ENCODE results near the gene CCDC74B.
"Not testable (repeated sequence)": the region's sequence is repeated elsewhere in the genome, so short reads cannot be mapped to it uniquely, and the experiment has no call there.

Gene CCDC74B

DNA sequence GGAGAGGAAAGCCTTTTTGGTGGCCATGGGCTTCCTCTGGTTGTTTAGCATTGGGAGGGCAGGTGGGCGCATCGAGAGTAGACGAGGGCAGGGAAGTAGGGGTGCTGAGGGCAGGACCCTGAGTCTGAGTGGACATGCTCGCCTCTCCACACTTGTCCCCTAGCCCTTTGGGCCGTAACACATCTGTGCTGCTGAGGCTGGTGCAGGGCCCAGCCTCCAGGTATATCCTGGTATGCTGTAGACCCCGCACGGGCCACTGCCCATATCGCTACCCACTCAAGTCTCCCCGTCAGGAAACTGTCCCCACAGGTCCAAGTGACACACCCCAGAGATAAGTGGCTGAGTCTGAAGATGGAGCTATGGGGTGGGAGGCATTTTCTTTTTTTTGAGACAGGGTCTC, 13.7 kb upstream of the CCDC74B start:
- no peak overlapping the region for H3K27ac Mint-ChIP-seq
- no peaks in the 10 kb centered on the region for H3K27me3 Mint-ChIP-seq (ENCODE audit: low read depth)
- H3K4me3 Mint-ChIP-seq: no peak overlapping the region
- H3K9me3 Mint-ChIP-seq: no peaks in the 10 kb centered on the region
- no peaks in the 10 kb centered on the region for H3K4me1 Mint-ChIP-seq (ENCODE audit: low read depth)
- H3K36me3 Mint-ChIP-seq (ENCODE audit: low read depth): peaks cover 6% of the 10 kb centered on the region
- no peak for DNase-seq (ENCODE audit: low spot score)

DNA sequence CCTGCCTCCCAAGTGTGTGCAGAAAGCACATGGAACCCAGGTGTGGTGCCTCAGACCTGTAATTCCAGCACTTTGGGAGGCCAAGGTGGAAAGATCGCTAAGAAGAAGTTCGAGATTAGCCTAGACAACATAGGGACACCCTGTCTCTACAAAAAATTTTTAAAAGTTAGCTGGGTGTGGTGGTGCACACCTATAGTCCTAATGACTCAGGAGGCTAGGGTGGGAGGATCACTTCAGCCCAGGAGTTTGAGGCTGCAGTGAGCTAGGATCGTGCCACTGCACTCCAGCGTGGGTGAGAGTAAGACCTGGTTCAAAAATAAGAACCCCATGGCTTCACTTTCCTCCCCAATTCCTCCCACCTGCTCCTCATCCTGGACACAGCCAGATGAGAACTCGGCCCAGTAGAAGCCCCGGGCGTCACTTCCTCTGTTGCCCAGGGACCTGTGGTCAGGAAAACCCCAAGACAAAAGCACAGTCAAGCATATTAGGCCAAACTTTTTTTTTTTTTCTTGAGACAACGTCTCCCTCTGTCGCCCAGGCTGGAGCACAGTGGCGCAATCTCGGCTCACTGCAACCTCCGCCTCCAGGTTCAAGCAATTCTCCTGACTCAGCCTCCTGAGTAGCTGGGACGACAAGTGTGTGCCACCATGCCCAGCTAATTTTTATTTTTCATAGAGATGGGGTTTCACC, 13.1 kb upstream of the CCDC74B start:
- DNase-seq (ENCODE audit: low spot score); H3K4me3 Mint-ChIP-seq; H3K27me3 Mint-ChIP-seq (ENCODE audit: low read depth); H3K4me1 Mint-ChIP-seq (ENCODE audit: low read depth); H3K36me3 Mint-ChIP-seq (ENCODE audit: low read depth); H3K9me3 Mint-ChIP-seq: not testable (repeated sequence)
- H3K27ac Mint-ChIP-seq: peak overlapping the region; percentile 31

DNA sequence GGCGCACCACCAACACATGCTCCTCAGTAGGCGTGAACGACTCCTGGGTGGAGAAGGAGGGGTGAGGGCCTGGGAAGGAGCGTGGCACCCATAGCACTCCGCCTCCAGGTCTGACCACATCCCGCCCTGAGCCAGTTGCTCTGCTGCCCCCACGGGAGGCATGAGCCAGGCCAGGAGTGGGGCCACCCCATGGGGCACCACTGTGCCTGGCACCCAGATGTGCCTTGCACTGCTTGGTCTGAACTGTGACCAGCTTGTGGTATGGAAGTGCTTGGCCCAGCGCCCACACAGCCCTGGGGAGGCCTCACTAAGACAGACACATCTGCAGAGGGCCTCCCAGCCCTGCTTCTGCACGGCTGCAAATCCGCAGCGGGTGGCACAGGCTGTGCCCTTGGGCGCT, 12.4 kb upstream of the CCDC74B start:
- not testable (repeated sequence) for H3K4me1 Mint-ChIP-seq (ENCODE audit: low read depth); H3K4me3 Mint-ChIP-seq; H3K27me3 Mint-ChIP-seq (ENCODE audit: low read depth); H3K27ac Mint-ChIP-seq; H3K36me3 Mint-ChIP-seq (ENCODE audit: low read depth); H3K9me3 Mint-ChIP-seq; DNase-seq (ENCODE audit: low spot score)

DNA sequence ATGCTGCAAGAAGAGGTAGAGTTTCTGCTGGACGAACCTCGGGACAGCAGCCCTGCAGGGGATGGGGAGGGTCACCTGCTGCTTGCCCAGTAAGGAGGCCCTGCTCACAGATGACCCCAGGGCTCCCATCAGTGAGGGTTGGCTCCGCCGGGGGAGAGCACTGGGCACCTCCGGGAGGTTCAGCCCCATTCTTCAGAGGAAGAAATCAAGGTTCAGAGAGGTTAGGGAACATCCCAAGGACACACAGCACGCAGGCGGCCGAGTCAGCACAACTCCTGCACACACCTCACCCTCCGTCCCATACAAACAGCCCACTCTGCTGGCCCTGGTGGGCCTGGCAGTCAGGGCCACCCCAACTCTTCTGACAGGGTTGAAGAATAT, 11.7 kb upstream of the CCDC74B start:
- no peak for DNase-seq (ENCODE audit: low spot score)
- Mint-ChIP-seq H3K4me3 (no peak overlapping the region), H3K27ac (no peak overlapping the region), H3K9me3 (no peaks in the 10 kb centered on the region), H3K27me3 (ENCODE audit: low read depth) (no peaks in the 10 kb centered on the region), H3K4me1 (ENCODE audit: low read depth) (no peaks in the 10 kb centered on the region), H3K36me3 (ENCODE audit: low read depth) (peaks cover 6% of the 10 kb centered on the region)

DNA sequence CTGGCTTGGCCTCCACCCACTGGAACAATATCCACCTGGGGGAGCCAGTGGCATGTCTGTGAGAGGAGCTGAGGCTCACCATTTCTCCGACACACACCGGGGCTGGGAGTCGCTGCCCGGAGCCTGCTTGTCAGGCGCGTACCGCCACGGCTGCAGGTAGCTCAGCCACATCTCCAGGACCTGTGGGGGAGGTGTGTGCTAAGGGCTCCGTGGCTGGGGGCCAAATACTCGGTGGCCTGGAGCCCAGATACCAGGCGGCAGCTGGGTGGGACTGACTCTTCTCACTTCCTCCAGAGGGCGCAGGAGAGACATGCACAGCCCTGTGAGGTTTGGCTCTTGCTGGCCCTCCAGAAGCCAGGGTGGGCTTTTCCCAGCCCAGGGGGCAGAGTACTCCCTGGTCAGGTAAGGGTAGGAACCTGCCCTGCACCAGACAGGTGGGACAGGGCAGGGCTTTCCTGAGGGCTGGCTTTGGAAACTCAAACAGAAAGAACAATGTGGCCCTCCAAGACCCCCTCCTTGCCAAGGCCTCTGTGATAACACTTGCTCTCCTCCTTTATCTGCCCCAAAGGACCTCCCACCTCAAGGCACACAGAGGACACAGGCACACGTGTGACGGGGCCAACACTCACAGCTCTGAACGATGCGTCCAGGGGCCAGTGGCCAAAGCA, 11.2 kb upstream of the CCDC74B start:
- H3K9me3 Mint-ChIP-seq; DNase-seq (ENCODE audit: low spot score); H3K36me3 Mint-ChIP-seq (ENCODE audit: low read depth); H3K27ac Mint-ChIP-seq; H3K27me3 Mint-ChIP-seq (ENCODE audit: low read depth); H3K4me3 Mint-ChIP-seq; H3K4me1 Mint-ChIP-seq (ENCODE audit: low read depth): not testable (repeated sequence)

DNA sequence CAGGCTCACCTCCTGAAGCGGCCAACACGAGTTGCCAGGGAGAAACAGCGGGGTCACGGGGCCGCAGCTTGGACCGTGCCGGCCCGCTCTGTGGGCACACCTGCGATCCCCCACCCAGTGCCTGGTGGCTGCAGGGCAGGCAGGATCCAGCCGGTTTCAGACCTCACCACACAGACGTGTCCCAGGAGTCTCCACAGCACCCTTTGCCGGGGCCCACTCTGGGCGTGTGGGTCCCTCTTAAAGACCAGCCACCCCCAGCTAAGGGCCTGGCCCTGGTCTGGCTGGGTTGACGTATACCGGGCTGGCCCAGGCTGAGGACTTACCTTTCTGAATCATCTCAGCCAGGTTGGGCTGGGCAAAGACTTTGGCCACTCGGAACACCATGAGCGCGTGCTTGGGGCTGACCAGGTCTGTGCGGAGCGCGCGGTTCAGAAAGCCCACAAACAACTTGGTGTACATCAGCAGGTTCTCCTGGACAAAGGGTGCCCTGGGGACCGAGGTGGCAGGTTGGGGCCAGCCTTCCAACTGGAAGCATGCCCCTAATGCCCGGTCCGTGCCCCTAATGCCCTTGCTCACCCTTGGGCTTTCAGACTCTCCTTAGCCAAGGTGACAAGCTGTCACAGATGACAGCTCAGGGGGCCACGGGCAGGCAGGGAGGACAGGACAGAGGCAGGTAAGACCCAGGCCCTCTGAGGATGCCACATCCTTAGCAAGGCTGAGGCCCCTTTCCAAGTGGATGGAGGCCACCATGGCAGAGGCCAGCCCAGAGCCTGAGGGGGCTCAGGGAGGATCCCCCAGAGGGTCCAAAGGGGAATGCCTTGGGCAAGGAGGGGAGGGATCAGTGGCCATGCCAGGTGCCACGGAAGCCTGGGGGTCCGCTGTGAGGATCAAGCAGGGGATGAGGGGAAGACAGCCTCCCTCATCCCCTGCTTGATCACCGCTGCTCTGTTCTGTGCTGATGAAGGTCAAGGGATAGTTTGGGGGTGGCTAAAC, 10.2 kb upstream of the CCDC74B start:
- H3K36me3 Mint-ChIP-seq (ENCODE audit: low read depth): peaks cover 2% of the 10 kb centered on the region
- no peak for DNase-seq (ENCODE audit: low spot score)
- H3K27me3 Mint-ChIP-seq (ENCODE audit: low read depth): no peaks in the 10 kb centered on the region
- no peak overlapping the region for H3K27ac Mint-ChIP-seq
- no peaks in the 10 kb centered on the region for H3K9me3 Mint-ChIP-seq
- H3K4me3 Mint-ChIP-seq: no peak overlapping the region
- no peaks in the 10 kb centered on the region for H3K4me1 Mint-ChIP-seq (ENCODE audit: low read depth)

DNA sequence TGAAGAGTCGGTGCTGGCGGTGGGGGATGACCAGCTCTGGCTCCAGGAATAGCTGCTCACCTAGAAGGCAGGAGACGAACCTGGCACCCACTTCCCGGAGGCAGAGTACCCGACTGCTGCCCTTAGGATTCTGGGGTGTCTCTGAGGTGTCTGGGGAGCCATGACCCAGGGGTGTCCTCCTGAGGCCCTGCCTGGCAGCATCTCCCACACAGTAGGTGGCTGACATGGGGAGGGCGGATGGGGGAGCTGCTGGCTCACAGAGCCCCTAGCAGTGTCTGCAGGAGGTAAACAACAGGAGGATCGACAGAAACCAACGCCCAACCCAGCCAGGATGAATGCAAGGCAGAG, 9.5 kb upstream of the CCDC74B start:
- not testable (repeated sequence) for H3K27ac Mint-ChIP-seq; H3K36me3 Mint-ChIP-seq (ENCODE audit: low read depth)

DNA sequence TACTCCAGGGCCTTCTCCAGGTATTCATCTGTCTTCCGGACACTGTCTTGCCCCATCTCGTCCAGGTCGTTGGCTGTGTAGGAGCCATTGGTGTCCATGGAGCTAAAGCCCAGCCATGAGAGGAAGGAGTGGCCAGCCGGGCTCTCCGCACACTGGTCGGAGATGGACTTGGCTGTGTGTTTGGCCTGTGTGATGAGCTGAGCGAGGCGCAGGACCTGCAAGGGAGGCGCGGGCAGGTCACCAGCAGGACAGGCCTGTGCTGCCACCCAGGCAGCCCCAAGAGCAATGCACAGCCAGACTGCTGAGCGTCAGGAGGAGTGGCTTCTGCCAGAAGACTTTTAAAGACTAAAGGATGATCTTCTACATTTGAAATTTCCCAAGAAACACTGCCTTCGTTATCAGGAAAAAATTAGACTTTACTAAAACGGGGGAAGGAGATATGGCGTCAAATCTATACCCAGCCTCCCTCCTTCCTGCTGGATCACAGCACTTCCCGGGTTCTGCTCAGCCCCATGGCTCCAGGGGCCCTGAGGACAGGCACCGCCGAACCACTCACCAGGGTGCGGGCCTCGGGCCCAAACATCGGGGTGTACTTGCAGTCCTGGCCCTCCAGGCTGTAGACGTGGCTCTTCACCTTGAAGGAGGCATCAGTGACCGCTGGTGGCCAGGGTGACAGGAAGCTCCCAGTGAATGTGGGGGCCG, 9.0 kb upstream of the CCDC74B start:
- not testable (repeated sequence) for H3K27ac Mint-ChIP-seq; H3K27me3 Mint-ChIP-seq (ENCODE audit: low read depth); DNase-seq (ENCODE audit: low spot score); H3K4me3 Mint-ChIP-seq; H3K4me1 Mint-ChIP-seq (ENCODE audit: low read depth); H3K9me3 Mint-ChIP-seq; H3K36me3 Mint-ChIP-seq (ENCODE audit: low read depth)

More for the DNA sequence above, 9.5 kb upstream of the CCDC74B start:
- H3K4me1 Mint-ChIP-seq (ENCODE audit: low read depth); H3K9me3 Mint-ChIP-seq; DNase-seq (ENCODE audit: low spot score); H3K4me3 Mint-ChIP-seq; H3K27me3 Mint-ChIP-seq (ENCODE audit: low read depth): not testable (repeated sequence)

DNA sequence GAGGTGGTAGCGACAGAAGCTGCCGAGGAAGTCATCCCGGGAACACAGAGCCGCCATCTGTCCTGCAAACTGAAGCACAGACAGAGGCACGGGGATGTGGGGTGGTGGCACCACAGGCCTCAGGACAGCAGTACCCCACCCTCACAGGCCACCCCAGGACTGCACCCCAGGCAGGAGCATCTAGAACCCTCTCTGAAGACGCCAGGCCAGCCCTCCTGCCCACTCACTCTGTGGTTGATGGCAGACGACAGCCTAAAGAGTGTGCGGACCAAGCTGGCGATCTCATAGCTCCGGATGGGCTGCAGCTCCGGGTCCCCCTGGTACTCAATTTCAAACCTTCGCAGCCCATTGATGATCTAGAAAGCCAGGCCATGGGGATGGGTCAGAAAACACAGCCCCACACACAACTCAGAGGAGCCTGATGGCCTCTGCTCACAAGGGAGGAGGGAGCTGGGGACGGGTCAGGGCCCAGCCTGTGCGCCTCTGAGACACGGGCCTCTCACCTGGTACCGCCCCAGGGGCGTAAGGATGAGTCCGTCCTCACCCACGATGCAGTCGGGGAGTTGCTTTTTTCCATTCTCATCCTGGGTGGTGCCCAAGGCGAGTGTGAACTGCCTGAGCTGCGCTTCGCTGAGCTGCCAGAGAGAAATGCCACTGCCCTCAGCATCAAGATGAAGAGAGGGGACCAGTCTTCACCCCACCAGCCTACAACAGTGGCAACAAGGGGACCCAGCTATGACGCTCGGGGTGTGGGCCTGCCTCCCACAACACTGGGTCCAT, 8.1 kb upstream of the CCDC74B start:
- Mint-ChIP-seq H3K9me3 (no peaks in the 10 kb centered on the region), H3K27ac (no peak overlapping the region), H3K27me3 (ENCODE audit: low read depth) (no peaks in the 10 kb centered on the region), H3K4me1 (ENCODE audit: low read depth) (peaks cover 2% of the 10 kb centered on the region), H3K4me3 (no peak overlapping the region), H3K36me3 (ENCODE audit: low read depth) (peaks cover 1% of the 10 kb centered on the region)
- DNase-seq (ENCODE audit: low spot score): no peak

DNA sequence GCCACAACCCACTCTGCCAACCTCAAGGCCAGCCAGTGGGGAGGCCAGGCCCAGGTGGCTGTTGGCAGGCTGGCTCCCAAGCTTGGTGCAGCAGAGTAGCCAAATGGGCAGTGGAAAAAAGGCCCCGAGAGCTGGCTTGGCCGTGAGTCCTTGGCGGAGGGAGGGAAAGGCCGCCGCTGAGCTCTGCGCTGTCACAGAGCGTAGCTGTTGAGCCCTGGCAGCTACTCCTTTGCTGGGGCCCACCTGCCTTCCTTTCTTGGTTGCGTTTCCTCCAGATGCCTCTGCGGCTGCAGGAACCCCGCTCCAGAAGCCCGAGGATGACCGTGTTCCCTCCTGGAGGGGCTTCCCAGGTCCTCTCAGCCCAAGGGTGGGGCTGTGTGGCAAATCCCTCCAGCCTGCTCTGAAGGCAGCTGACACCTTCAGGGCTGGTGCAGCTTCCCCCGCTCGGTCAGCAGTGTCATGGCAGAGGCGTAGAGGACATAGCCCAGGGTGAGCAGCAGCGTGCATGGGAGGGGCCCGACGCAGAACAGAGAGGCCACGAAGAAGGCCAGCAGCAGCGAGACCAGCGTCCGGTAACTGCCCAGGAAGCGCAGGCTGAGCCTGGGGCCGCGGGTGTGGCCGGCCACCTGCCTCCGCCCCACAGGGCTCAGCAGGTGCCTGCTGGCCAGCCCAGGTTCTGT, 7.4 kb upstream of the CCDC74B start:
- H3K4me1 Mint-ChIP-seq (ENCODE audit: low read depth); H3K9me3 Mint-ChIP-seq; DNase-seq (ENCODE audit: low spot score); H3K27ac Mint-ChIP-seq; H3K36me3 Mint-ChIP-seq (ENCODE audit: low read depth); H3K4me3 Mint-ChIP-seq; H3K27me3 Mint-ChIP-seq (ENCODE audit: low read depth): not testable (repeated sequence)

DNA sequence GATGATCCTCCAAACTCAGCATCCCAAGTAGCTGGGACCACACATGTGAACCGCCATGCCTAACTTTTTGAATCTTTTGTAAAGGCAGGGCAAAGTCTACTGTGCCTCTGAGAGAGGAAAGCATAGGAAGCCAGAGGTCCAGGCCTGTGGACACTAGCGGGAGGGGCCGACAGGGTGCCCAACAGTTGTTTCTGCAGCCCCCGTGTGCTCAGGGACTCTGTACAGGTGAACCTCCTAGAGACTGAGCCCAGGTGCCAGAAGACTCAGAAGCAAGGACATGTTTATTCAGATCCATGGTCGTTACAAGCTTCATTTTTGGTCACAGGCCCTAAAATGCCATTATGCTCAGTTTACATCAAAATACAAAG, 6.2 kb upstream of the CCDC74B start:
- not testable (repeated sequence) for H3K9me3 Mint-ChIP-seq; H3K4me3 Mint-ChIP-seq; H3K4me1 Mint-ChIP-seq (ENCODE audit: low read depth); H3K27ac Mint-ChIP-seq; DNase-seq (ENCODE audit: low spot score); H3K27me3 Mint-ChIP-seq (ENCODE audit: low read depth); H3K36me3 Mint-ChIP-seq (ENCODE audit: low read depth)

DNA sequence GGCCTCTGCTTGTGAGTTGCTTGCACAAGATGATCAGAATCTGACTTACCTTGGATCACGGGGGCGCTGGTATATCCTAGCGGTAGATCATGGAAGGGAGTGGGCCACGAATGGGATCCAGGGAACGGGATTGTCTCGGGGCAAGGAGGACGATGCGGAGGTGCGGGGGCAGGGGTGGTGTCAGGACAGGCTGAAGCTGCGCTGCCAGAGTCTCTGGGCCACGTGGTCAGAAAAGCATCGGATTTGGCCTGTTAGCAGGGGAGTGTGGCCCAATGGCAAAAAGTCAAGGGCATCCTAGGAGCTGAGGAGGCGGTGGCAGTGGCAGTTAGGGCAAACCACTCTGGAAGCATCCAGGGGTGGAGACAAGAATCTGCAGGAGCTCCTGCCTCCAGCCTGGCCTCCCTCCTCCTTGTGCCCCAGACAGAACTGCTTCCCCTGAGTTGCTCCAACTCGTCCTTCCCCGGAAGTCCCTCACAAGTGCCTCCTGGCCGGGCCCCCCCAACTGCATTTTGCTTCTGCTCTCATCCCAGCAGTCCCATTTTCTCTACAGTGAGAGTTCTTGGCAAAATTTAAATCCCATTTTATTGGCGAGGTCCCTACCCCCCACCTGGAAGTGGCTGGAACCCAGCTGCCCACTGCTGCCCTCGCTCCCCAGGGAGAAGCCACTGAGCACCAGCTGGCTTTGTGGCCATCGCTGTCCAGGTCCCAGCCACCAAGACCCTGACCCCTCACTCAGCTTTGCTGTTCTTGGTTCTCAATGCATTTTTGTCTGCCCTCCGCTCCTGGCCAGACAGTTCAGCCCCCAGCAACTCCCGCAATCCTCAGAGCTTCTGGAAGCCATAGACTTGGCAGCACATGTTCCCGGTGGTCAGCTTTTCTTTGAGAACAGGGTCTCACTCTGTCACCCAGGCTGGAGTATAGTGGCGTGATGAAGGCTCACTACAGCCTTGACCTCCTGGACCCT, 5.6 kb upstream of the CCDC74B start:
- peaks cover 1% of the 10 kb centered on the region for H3K36me3 Mint-ChIP-seq (ENCODE audit: low read depth)
- no peaks in the 10 kb centered on the region for H3K9me3 Mint-ChIP-seq
- H3K4me3 Mint-ChIP-seq: no peak overlapping the region
- H3K27ac Mint-ChIP-seq: no peak overlapping the region
- H3K4me1 Mint-ChIP-seq (ENCODE audit: low read depth): peaks cover 2% of the 10 kb centered on the region
- peaks cover 3% of the 10 kb centered on the region for H3K27me3 Mint-ChIP-seq (ENCODE audit: low read depth)
- no peak for DNase-seq (ENCODE audit: low spot score)
